Effector memory CD8-positive, alpha-beta T cell (primary cell): Measurements from ENCODE around the gene MPZL3.

ENCODE experiments used
- ATAC-seq: fragments of 150-1000 bp; cut with Tn5 transposase; replicated peaks from 2 replicates; pipeline ENCODE4 v1.10.0; 2021; ENCODE audit warnings: mild to moderate bottlenecking, moderate library complexity
- DNase-seq, 3 experiments: peaks; one replicate each; pipeline ENCODE4 v3.0.0; 2021
- H3K27ac Mint-ChIP-seq, 2 donors: one replicate each; pipeline ENCODE4 v1.8.0; 2022; ENCODE audit warnings: mild to moderate bottlenecking in 2 of 2, mixed read lengths in 2 of 2, moderate library complexity in 2 of 2
- H3K27me3 Mint-ChIP-seq, 2 donors: one replicate each; pipeline ENCODE4 v1.8.0; 2022; ENCODE audit warnings: mixed read lengths in 2 of 2
- H3K36me3 Mint-ChIP-seq: one replicate; pipeline ENCODE4 v1.8.0; 2022; ENCODE audit warnings: mild to moderate bottlenecking, moderate library complexity, mixed read lengths; ENCODE audit not compliant: insufficient read depth
- H3K4me1 Mint-ChIP-seq, 2 donors: one replicate each; pipeline ENCODE4 v1.8.0; 2022; ENCODE audit warnings: low read depth in 2 of 2, mixed read lengths in 2 of 2
- H3K4me3 Mint-ChIP-seq, 2 donors: one replicate each; pipeline ENCODE4 v1.8.0; 2022; ENCODE audit warnings: mild to moderate bottlenecking in 2 of 2, mixed read lengths in 2 of 2, moderate library complexity in 2 of 2
- H3K9me3 Mint-ChIP-seq, 2 donors: one replicate each; pipeline ENCODE4 v1.8.0; 2022; ENCODE audit warnings: mixed read lengths in 2 of 2

Gene MPZL3

DNA sequence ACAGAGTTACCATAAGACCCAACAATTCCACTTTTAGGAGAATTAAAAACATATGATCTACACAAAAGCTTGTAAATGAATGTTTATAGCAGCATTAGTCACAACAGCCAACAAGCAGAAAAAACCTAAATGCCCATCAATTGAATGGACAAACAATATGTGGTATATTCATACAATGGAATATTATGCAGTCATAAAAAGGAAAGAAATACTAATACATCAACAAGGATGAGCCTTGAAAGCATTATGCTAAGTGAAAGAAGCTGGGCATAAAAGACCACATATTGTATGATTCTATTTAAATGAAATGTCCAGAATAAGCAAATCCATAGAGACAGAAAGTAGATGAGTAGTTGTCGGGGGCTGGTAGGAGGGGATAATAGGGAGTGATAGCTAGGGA, 7.0 kb upstream of the MPZL3 start:
- H3K4me3 Mint-ChIP-seq: no peak overlapping the region
- no peaks in the 10 kb centered on the region for H3K9me3 Mint-ChIP-seq
- H3K27ac Mint-ChIP-seq: no peak overlapping the region
- H3K36me3 Mint-ChIP-seq: no peaks in the 10 kb centered on the region
- H3K27me3 Mint-ChIP-seq: peaks cover 17 to 19% of the 10 kb centered on the region in 2 donors
- ATAC-seq (no peak), DNase-seq (no peak)
- peaks cover under 1 to 8% of the 10 kb centered on the region in 2 donors for H3K4me1 Mint-ChIP-seq

GRCh38 chr11:118258410-118258809, 6.2 kb upstream of the MPZL3 start:
- Mint-ChIP-seq H3K4me1 (peaks cover 0 to 8% of the 10 kb centered on the region in 2 donors), H3K27ac (no peak overlapping the region), H3K27me3 (peaks cover 13 to 15% of the 10 kb centered on the region in 2 donors), H3K9me3 (no peaks in the 10 kb centered on the region), H3K4me3 (no peak overlapping the region), H3K36me3 (no peaks in the 10 kb centered on the region)
- no peak for ATAC-seq
- no peak for DNase-seq

DNA sequence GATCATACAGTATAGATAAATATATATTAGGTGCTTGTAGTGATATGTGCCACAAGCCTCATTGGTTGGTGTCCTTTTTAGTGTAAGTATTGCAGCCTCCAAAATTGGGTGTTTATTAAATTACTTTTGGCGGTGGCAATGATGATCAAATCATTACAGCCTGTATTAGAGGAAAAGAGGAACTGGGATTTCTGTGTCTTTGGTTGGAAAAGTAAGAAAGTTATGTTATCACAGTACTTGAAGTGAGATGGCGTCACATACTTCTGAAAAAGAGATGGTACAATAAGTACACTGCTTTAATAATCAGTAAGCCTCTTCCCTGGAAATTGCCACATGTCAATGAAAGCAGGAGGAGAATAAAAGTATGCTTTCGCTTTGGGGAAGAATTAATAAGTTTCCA, 523 bp upstream of the MPZL3 start:
- Mint-ChIP-seq H3K36me3 (peaks cover 34% of the 10 kb centered on the region), H3K27ac (peak overlapping the region; percentile 99 to 100), H3K4me1 (peaks cover 17 to 25% of the 10 kb centered on the region in 2 donors), H3K4me3 (peak overlapping the region; percentile 95 to 98), H3K27me3 (no peaks in the 10 kb centered on the region), H3K9me3 (no peaks in the 10 kb centered on the region)
- DNase-seq: no peak
- ATAC-seq: no peak

- peaks cover 50% of the 10 kb centered on the region for H3K36me3 Mint-ChIP-seq
- H3K27me3 Mint-ChIP-seq: no peaks in the 10 kb centered on the region
- H3K4me3 Mint-ChIP-seq: peak overlapping the region in 1 of 2 donors; percentile 58
- DNase-seq: no peak
- no peaks in the 10 kb centered on the region for H3K9me3 Mint-ChIP-seq
- H3K4me1 Mint-ChIP-seq: peaks cover 50 to 62% of the 10 kb centered on the region in 2 donors
- ATAC-seq: peak; percentile 11
- H3K27ac Mint-ChIP-seq: peak overlapping the region; percentile 37 to 49
Measured at GRCh38 chr11:118247041-118247440, 5.1 kb downstream of the MPZL3 start.

- Mint-ChIP-seq H3K27ac (peak overlapping the region; percentile 9 to 37), H3K9me3 (no peaks in the 10 kb centered on the region), H3K27me3 (no peaks in the 10 kb centered on the region), H3K4me3 (peak overlapping the region in 1 of 2 donors; percentile 58), H3K36me3 (peaks cover 50% of the 10 kb centered on the region), H3K4me1 (peaks cover 56 to 72% of the 10 kb centered on the region in 2 donors)
- ATAC-seq (peak; percentile 36), DNase-seq (no peak)
Measured at GRCh38 chr11:118245936-118246562, 6.1 kb downstream of the MPZL3 start.

DNA sequence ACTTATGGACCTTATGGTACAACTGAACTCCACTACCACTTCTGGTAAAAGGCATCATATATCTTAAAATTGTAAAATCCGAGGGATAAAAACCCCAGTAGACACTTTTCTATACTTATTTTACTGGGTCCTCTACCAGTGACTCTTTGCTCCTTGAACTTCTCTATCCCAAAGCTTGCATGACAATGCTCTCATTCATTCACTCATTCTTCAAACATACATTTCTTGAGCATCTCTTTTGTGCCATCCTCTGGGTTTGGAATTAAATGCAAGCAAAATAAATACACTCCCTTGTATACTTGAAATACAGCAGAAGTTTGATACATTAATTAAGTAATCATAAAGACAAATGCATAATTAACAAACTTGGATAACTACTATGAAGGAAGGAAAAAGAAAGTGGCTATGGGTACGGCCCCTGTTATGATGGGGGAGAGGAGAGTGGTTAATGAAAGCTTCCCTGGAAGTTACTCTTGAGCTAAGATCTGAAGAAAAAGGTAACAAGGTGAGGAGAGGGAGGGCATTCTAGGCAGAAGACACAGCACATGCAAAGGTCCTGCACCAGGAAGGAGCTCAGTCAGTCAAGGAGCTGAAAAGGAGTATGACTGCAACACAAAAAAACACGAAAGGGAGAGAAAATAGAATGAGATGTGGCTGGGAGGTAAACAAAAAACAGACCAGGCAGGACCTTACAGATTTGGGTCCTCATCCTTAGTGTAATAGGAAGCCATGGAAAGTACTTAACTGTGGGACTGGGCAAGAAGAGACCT, 8.0 kb downstream of the MPZL3 start:
- Mint-ChIP-seq H3K4me1 (peaks cover 68 to 76% of the 10 kb centered on the region in 2 donors), H3K27ac (peak overlapping the region; percentile 37 to 92), H3K36me3 (peaks cover 46% of the 10 kb centered on the region), H3K27me3 (no peaks in the 10 kb centered on the region), H3K4me3 (peak overlapping the region; percentile 13 to 14), H3K9me3 (no peaks in the 10 kb centered on the region)
- no peak for DNase-seq
- no peak for ATAC-seq

- Mint-ChIP-seq H3K4me3 (peak overlapping the region; percentile 23 to 43), H3K27ac (peak overlapping the region; percentile 37 to 92), H3K4me1 (peaks cover 75 to 81% of the 10 kb centered on the region in 2 donors), H3K9me3 (no peaks in the 10 kb centered on the region), H3K36me3 (peaks cover 41% of the 10 kb centered on the region), H3K27me3 (no peaks in the 10 kb centered on the region)
- ATAC-seq (no peak), DNase-seq (no peak)
Measured at GRCh38 chr11:118243161-118243560, 9.0 kb downstream of the MPZL3 start.

DNA sequence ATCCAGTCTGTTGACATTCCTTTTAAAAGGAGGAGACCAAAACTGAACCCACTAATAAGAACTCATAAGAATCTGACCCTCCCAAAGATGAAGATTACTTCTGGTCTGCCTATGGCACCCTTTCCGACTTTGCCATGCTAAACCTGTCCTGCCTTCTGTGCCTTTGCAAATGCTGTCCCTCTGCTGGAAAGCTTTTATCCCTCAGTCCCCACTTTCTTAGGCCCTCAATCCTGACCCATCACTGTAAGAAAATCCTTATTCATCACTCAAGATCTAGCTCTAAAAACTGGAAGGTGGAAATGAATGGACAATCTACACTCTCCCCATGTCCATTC, 10.4 kb downstream of the MPZL3 start:
- Mint-ChIP-seq H3K27me3 (no peaks in the 10 kb centered on the region), H3K27ac (peak overlapping the region; percentile 90 to 92), H3K4me3 (peak overlapping the region; percentile 67 to 79), H3K9me3 (no peaks in the 10 kb centered on the region), H3K36me3 (peaks cover 46% of the 10 kb centered on the region), H3K4me1 (peaks cover 69 to 73% of the 10 kb centered on the region in 2 donors)
- ATAC-seq: no peak
- DNase-seq: no peak

- peaks cover 67 to 73% of the 10 kb centered on the region in 2 donors for H3K4me1 Mint-ChIP-seq
Measured at GRCh38 chr11:118240999-118241763, 11.0 kb downstream of the MPZL3 start.

DNA sequence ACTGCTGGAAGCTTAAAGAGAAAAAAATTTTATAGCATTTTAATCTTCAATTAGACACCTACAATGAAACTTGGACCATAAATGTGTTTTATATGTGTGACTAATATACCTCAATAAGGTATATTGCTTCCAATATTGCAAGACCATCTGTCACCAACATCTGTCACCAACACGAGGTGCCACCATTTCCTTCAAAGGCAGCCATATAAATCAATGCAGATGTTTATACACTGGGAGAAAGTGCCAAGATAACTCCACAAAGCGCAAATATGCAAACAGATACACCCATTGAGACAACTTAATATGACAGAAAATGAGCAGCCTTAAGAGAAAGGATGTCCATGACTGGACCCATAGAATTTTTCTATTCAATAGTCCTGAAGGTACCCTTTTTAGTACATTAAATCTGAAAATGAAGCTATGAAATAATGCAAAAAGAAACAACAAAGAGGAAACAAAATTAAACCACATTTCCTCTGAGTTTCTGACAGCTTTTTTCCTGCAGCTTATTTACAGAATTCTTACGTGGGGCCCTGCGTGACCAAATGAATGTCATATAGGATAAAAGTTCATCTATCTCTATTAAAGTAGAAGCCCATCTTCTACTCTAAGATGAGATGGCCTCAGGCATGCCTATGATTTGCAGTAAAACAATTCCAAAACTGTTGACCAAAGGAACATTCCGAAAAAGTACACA, 12.5 kb downstream of the MPZL3 start:
- Mint-ChIP-seq H3K36me3 (peaks cover 44% of the 10 kb centered on the region), H3K9me3 (no peaks in the 10 kb centered on the region), H3K4me3 (peak overlapping the region; percentile 69 to 79), H3K27ac (peak overlapping the region; percentile 90 to 92), H3K27me3 (no peaks in the 10 kb centered on the region), H3K4me1 (peaks cover 60 to 73% of the 10 kb centered on the region in 2 donors)
- DNase-seq (peak in 1 of 3 experiments; percentile 5), ATAC-seq (no peak)

More at GRCh38 chr11:118240999-118241763, 11.0 kb downstream of the MPZL3 start:
- Mint-ChIP-seq H3K27ac (peak overlapping the region; percentile 90 to 92), H3K4me3 (peak overlapping the region; percentile 67 to 79), H3K36me3 (peaks cover 46% of the 10 kb centered on the region), H3K9me3 (no peaks in the 10 kb centered on the region), H3K27me3 (no peaks in the 10 kb centered on the region)
- ATAC-seq (peak; percentile 92), DNase-seq (peak; percentile 52 to 55 (median 52))

- peaks cover 40% of the 10 kb centered on the region for H3K36me3 Mint-ChIP-seq
- H3K27ac Mint-ChIP-seq: peak overlapping the region; percentile 90 to 92
- ATAC-seq (peak; percentile 12), DNase-seq (no peak)
- H3K27me3 Mint-ChIP-seq: no peaks in the 10 kb centered on the region
- peak overlapping the region; percentile 69 to 79 for H3K4me3 Mint-ChIP-seq
- H3K9me3 Mint-ChIP-seq: no peaks in the 10 kb centered on the region
- H3K4me1 Mint-ChIP-seq: peaks cover 57 to 70% of the 10 kb centered on the region in 2 donors
Measured at GRCh38 chr11:118238929-118239328, 13.2 kb downstream of the MPZL3 start.

DNA sequence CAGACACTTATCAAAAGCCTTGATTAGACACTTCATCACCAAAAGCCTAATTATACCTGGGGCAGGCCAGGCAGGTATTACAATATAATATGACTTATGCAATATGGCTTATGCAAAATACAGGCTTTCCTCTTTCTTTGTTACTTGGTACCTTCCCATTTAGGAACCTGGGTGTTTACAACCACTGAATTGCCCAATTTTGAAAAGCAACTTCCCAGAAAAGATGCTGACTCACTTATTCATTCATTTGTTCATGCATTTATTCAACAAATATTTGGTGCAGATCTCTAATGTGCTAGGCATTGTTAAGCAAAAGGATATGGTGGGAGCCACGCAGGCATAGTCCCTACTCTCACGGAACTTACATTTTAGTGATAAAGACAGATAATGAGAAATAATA, 13.7 kb downstream of the MPZL3 start:
- Mint-ChIP-seq H3K9me3 (no peaks in the 10 kb centered on the region), H3K4me1 (peaks cover 53 to 68% of the 10 kb centered on the region in 2 donors)

DNA sequence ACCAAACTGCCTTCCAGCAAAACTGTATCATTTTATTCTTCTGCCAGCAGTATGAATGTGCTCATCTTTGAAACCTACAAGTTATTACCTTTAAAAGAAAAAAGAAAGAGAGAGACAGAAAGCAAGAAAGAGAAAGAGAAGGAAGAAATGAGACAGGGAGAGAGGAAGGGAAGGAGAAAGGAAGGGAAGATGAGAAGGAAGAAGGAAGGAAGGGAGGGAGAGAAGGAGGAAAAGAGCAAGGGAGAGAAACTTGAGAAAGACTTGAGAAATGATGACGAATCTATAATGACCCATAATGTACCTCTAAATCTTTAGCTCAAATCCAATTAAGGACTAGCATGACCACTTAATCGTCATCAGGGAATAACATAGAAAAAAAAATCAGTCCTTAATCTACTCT, 16.0 kb downstream of the MPZL3 start:
- no peak overlapping the region for H3K4me3 Mint-ChIP-seq
- peaks cover 36 to 45% of the 10 kb centered on the region in 2 donors for H3K4me1 Mint-ChIP-seq

More for the DNA sequence above, 13.7 kb downstream of the MPZL3 start:
- peaks cover 39% of the 10 kb centered on the region for H3K36me3 Mint-ChIP-seq
- peak overlapping the region; percentile 69 to 79 for H3K4me3 Mint-ChIP-seq
- H3K27me3 Mint-ChIP-seq: no peaks in the 10 kb centered on the region
- ATAC-seq (no peak), DNase-seq (no peak)
- H3K27ac Mint-ChIP-seq: peak overlapping the region; percentile 90 to 92

More for the DNA sequence above, 16.0 kb downstream of the MPZL3 start:
- DNase-seq (no peak), ATAC-seq (no peak)
- Mint-ChIP-seq H3K27ac (no peak overlapping the region), H3K27me3 (no peaks in the 10 kb centered on the region), H3K9me3 (no peaks in the 10 kb centered on the region), H3K36me3 (peaks cover 36% of the 10 kb centered on the region)
